ENCODE results near the gene ZNF835. TPM values are rescaled to one million over a fixed set of nuclear protein-coding genes. Genes with fewer than 3 reads are reported as not detected.

ZNF835 gene
- total and polyA plus RNA-seq, 2 of the 13 experiments (the other 11 are each of a cell fraction or from before 2014, with no cell fraction given) = not detected

- 96% methylated on average over 8 of the region's 9 CpGs for WGBS (ENCODE audit: low lambda C conversion rate)
- H2AFZ ChIP-seq (ENCODE audit: low read length) = no peak overlapping the region
- no peak overlapping the region for H3K4me3 ChIP-seq (replicated peaks in 1 of 3; ENCODE audit: insufficient read depth in 1 of 3, low read depth in 2 of 3, low read length in 3 of 3)
- ChIA-PET CTCF (ENCODE audit: low intra/inter-chr PET ratio, low total read pairs) (no interaction called here), POLR2A (no interaction called here)
- no peak overlapping the region for H3K9ac ChIP-seq (ENCODE audit: insufficient read depth, low read depth, low read length)
- H3K4me2 ChIP-seq (ENCODE audit: low read depth, low read length) = no peak overlapping the region
- H3K27me3 ChIP-seq (ENCODE audit: control insufficient read depth in 1 of 2, insufficient read depth in 2 of 2, low read length in 2 of 2) = no peaks in the 10 kb centered on the region
- TF ChIP-seq, protein P1, sequence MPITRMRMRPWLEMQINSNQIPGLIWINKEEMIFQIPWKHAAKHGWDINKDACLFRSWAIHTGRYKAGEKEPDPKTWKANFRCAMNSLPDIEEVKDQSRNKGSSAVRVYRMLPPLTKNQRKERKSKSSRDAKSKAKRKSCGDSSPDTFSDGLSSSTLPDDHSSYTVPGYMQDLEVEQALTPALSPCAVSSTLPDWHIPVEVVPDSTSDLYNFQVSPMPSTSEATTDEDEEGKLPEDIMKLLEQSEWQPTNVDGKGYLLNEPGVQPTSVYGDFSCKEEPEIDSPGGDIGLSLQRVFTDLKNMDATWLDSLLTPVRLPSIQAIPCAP (CRISPR knock-in tag; IDR thresholded peaks at IDR 0.05; ENCODE audit: low read depth) = no peak
- TF ChIP-seq ADNP (CRISPR knock-in tag; IDR thresholded peaks at IDR 0.05) = no peak
- no peak for TF ChIP-seq ZNF263 (CRISPR knock-in tag; IDR thresholded peaks at IDR 0.05)
- no peak for TF ChIP-seq AKAP8 (CRISPR knock-in tag; IDR thresholded peaks at IDR 0.05)
- no peak for TF ChIP-seq GATAD1 (CRISPR knock-in tag; IDR thresholded peaks at IDR 0.05)
- TF ChIP-seq CBX2 (IDR thresholded peaks at IDR 0.05; ENCODE audit: low read depth, low read length) = no peak
- TF ChIP-seq CBX2 (CRISPR knock-in tag; IDR thresholded peaks at IDR 0.05; ENCODE audit: low read depth) = no peak
- TF ChIP-seq TRIM24 (CRISPR knock-in tag; IDR thresholded peaks at IDR 0.05) = no peak
- TF ChIP-seq, protein P2, sequence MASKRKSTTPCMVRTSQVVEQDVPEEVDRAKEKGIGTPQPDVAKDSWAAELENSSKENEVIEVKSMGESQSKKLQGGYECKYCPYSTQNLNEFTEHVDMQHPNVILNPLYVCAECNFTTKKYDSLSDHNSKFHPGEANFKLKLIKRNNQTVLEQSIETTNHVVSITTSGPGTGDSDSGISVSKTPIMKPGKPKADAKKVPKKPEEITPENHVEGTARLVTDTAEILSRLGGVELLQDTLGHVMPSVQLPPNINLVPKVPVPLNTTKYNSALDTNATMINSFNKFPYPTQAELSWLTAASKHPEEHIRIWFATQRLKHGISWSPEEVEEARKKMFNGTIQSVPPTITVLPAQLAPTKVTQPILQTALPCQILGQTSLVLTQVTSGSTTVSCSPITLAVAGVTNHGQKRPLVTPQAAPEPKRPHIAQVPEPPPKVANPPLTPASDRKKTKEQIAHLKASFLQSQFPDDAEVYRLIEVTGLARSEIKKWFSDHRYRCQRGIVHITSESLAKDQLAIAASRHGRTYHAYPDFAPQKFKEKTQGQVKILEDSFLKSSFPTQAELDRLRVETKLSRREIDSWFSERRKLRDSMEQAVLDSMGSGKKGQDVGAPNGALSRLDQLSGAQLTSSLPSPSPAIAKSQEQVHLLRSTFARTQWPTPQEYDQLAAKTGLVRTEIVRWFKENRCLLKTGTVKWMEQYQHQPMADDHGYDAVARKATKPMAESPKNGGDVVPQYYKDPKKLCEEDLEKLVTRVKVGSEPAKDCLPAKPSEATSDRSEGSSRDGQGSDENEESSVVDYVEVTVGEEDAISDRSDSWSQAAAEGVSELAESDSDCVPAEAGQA (IDR thresholded peaks at IDR 0.05; ENCODE audit: low read depth) = no peak
- TF ChIP-seq, protein P2 (CRISPR knock-in tag; IDR thresholded peaks at IDR 0.05; ENCODE audit: borderline replicate concordance) = no peak
- no peak for TF ChIP-seq ZNF724P (CRISPR knock-in tag; IDR thresholded peaks at IDR 0.05; ENCODE audit: borderline replicate concordance)
- TF ChIP-seq ARNT2 (CRISPR knock-in tag; IDR thresholded peaks at IDR 0.05; ENCODE audit: low read depth) = no peak
- TF ChIP-seq ZNF710 (CRISPR knock-in tag; IDR thresholded peaks at IDR 0.05; ENCODE audit: borderline replicate concordance) = no peak
- no peak for TF ChIP-seq ZNF562 (CRISPR knock-in tag; IDR thresholded peaks at IDR 0.05; ENCODE audit: borderline replicate concordance)
- TF ChIP-seq ZNF770 (CRISPR knock-in tag; IDR thresholded peaks at IDR 0.05) = no peak
- BruUV-seq (replicated peaks) = no TSS peak
- no peaks in the 10 kb centered on the region for H4K20me1 ChIP-seq (ENCODE audit: insufficient read depth, low read length)
- no peak overlapping the region for H3K27ac ChIP-seq (ENCODE audit: extremely low read length, insufficient read depth, low read length)
- ATAC-seq (no peak), DNase-seq (ENCODE audit: low spot score) (no peak), FAIRE-seq (no peak)
- H3K9me3 ChIP-seq (ENCODE audit: low read length) = peaks cover 32% of the 10 kb centered on the region
- in situ Hi-C loops (cut with HindIII; ENCODE audit: extremely low pct_ligation_motif_present, low pct_unique_long_range_greater_than_20kb) = no loop called here
- H3K4me1 ChIP-seq (ENCODE audit: insufficient read depth, low read length) = no peaks in the 10 kb centered on the region
- H3K79me2 ChIP-seq (ENCODE audit: insufficient read depth, low read length) = no peaks in the 10 kb centered on the region
- intact Hi-C loops (cut with micrococcal nuclease; ENCODE audit: unreplicated experiment) = no loop called here
- peaks cover 5 to 11% of the 10 kb centered on the region in 2 experiments; a peak in 2 of 5 replicates for H3K36me3 ChIP-seq (replicated peaks in 1 of 2; ENCODE audit: control insufficient read depth in 1 of 2, insufficient read depth in 2 of 2, low read length in 2 of 2)
Observed at GRCh38 chr19:56623006-56623405, 48.6 kb downstream of the ZNF835 start.
